T-cell (primary cell): ENCODE data around the gene TTF2. TPM values are rescaled to one million over a fixed set of nuclear protein-coding genes. Genes with fewer than 3 reads are reported as not detected.

Experiments used
- ATAC-seq, 4 experiments: fragments of 200-7000 bp in 3 of 4; fragments of 150-1000 bp in 1 of 4; cut with Tn5 transposase; replicated peaks in 1 of 4; 1 replicate in 3 of 4; 2 replicates in 1 of 4; pipeline ENCODE4 v1.10.0; 2021; ENCODE audit warnings: moderate library complexity in 3 of 4, mild to moderate bottlenecking in 2 of 4, moderate number of reproducible peaks in 1 of 4
- CTCF ChIA-PET, 2 donors: fragments of 300-600 bp; sonication (Branson Sonifier 250); formaldehyde crosslinking; loops; one replicate each; lab custom pipeline; 2022; ENCODE audit warnings: antibody characterized with exemption in 2 of 2; lab: Charles Lee
- POLR2A ChIA-PET, 2 donors: fragments of 300-600 bp; sonication (Branson Sonifier 250); formaldehyde crosslinking; loops; one replicate each; lab custom pipeline; 2022; ENCODE audit warnings: antibody characterized with exemption in 2 of 2; lab: Charles Lee
- DNase-seq, 35 experiments: peaks; one replicate each; pipeline versions ENCODE4 v3.0.0 to v3.0.0-alpha.2; 2013 to 2023
- H3K27ac ChIP-seq: one replicate; pipeline ENCODE4 v1.5.1; 2013; ENCODE audit warnings: low read length
- H3K27me3 ChIP-seq, 2 experiments: replicated peaks in 1 of 2; 1 replicate in 1 of 2; 2 replicates in 1 of 2; pipeline versions ENCODE4 v1.6.1 to v1.7.0; 2013; ENCODE audit warnings: low read length in 1 of 2, mixed read lengths in 1 of 2; ENCODE audit not compliant: control insufficient read depth in 2 of 2, insufficient read depth in 2 of 2; ENCODE audit errors: extremely low read depth in 1 of 2
- H3K36me3 ChIP-seq, 2 donors: 1 replicate in 1 of 2; 2 replicates in 1 of 2; pipeline versions ENCODE4 v1.6.1 to v1.7.0; 2013; ENCODE audit warnings: low read length in 1 of 2; ENCODE audit not compliant: control insufficient read depth in 2 of 2, insufficient read depth in 1 of 2; ENCODE audit errors: extremely low read depth in 1 of 2
- H3K4me1 ChIP-seq, 2 experiments: 1 replicate in 1 of 2; 2 replicates in 1 of 2; pipeline versions ENCODE4 v1.6.1 to v1.7.0; 2013; ENCODE audit warnings: low read length in 2 of 2, mixed read lengths in 1 of 2; ENCODE audit not compliant: insufficient read depth in 2 of 2, control insufficient read depth in 1 of 2; ENCODE audit errors: extremely low read depth in 1 of 2
- H3K4me3 ChIP-seq, 2 donors: 1 replicate in 1 of 2; 2 replicates in 1 of 2; pipeline versions ENCODE4 v1.5.1 to v1.7.0; 2013; ENCODE audit warnings: mild to moderate bottlenecking in 2 of 2, low read length in 1 of 2, moderate library complexity in 1 of 2; ENCODE audit not compliant: control insufficient read depth in 1 of 2; ENCODE audit errors: extremely low read depth in 1 of 2
- H3K9me3 ChIP-seq: 2 replicates; pipeline ENCODE4 v1.7.0; 2013
- H3K27ac Mint-ChIP-seq, 2 donors: one replicate each; pipeline ENCODE4 v1.8.0; 2020 to 2021; ENCODE audit warnings: mild to moderate bottlenecking in 2 of 2, mixed read lengths in 2 of 2
- H3K27me3 Mint-ChIP-seq, 2 donors: one replicate each; pipeline ENCODE4 v1.8.0; 2021 to 2022; ENCODE audit warnings: mixed read lengths in 2 of 2
- H3K36me3 Mint-ChIP-seq: one replicate; pipeline ENCODE4 v1.8.0; 2021; ENCODE audit warnings: mixed read lengths
- H3K4me1 Mint-ChIP-seq, 3 donors: one replicate each; pipeline ENCODE4 v1.8.0; 2020 to 2022; ENCODE audit warnings: mixed read lengths in 3 of 3, mild to moderate bottlenecking in 1 of 3
- H3K4me3 Mint-ChIP-seq, 3 donors: one replicate each; pipeline ENCODE4 v1.8.0; 2020 to 2022; ENCODE audit warnings: mild to moderate bottlenecking in 3 of 3, mixed read lengths in 3 of 3, moderate library complexity in 3 of 3
- H3K9me3 Mint-ChIP-seq, 3 donors: one replicate each; pipeline ENCODE4 v1.8.0; 2020 to 2022; ENCODE audit warnings: mixed read lengths in 3 of 3
- WGBS: methylation state at CpG from one replicate; pipeline ENCODE4 v1.1.5; 2013; ENCODE audit warnings: missing lambda C conversion rate; ENCODE audit not compliant: insufficient coverage; 5-methylcytosine and 5-hydroxymethylcytosine counted together
- total RNA-seq, 35 experiments: library from RNA in 6 of 35; stranded (reverse) in 6 of 35; fragments of 120-200 nt in 1 of 35; gene quantifications; one replicate each; pipeline versions ENCODE4 v1.2.1 to v1.2.4 and lab custom pipeline; 2013 to 2026

Gene TTF2
- total RNA-seq, 5 donors from 2014 or later (not counting 1 experiment from before 2014, with no cell fraction given): 26.7 to 37.1 (median 33.8) TPM

DNA sequence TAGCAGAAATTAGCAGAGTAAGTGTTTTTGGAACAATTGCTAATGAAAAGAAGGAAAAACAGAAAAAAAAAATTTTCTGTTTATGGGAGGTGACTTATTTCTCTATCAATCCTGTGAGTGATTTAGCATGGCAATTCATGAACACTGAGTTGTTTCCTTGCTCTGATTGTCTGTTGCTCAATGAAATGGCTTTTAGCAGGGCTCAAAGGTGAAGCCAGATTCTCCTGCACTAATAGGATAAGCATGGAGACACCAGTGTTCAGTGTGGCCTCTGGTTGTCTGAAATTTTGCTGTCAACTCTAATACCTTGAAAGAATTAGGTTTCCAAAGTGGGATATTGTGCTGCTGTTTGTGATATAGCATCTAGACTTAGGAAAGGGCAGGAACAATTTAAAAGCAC, 45.6 kb downstream of the TTF2 start:
- H3K27me3 ChIP-seq: no peaks in the 10 kb centered on the region
- H3K9me3 Mint-ChIP-seq: no peaks in the 10 kb centered on the region
- no peak for DNase-seq
- H3K27me3 Mint-ChIP-seq: no peaks in the 10 kb centered on the region
- no peaks in the 10 kb centered on the region for H3K9me3 ChIP-seq
- CTCF ChIA-PET: no interaction called here
- no peak overlapping the region for H3K27ac ChIP-seq
- H3K4me3 ChIP-seq: no peak overlapping the region
- H3K4me1 Mint-ChIP-seq: peaks cover 0 to 10% (median 2%) of the 10 kb centered on the region in 3 donors
- peaks cover 0 to 10% of the 10 kb centered on the region in 2 donors for H3K36me3 ChIP-seq
- no peak overlapping the region for H3K27ac Mint-ChIP-seq
- H3K36me3 Mint-ChIP-seq: peaks cover 41% of the 10 kb centered on the region
- no peak overlapping the region for H3K4me3 Mint-ChIP-seq
- POLR2A ChIA-PET: interaction anchor here in 1 of 2 donors (0.5 kb wide), 1 partner anchor 7 kb away, joined by 3 read pairs; no protein-coding TSS in a partner anchor
- H3K4me1 ChIP-seq: no peaks in the 10 kb centered on the region
- ATAC-seq: no peak

DNA sequence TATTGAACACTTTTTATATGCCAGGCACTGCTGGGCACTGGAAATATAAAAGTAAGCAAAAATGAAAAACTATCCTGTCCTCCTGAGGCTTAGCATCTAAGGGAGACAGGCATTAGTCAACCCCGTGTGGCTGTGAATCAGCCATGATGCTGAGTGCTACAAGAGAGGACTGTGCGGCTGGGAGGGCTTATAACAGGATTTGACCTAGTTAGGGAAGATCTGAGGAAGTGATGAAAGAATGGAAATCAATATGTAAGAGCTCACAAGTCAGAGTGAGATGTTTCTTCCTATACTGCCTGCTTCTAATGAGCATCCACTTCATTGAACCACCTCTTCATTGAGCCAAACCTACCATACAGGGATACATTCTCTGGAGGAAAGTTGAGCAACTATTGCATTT, 46.4 kb downstream of the TTF2 start:
- whole genome bisulfite sequencing: 60% methylated on average over 1 of the region's 2 CpGs
- Mint-ChIP-seq H3K4me1 (peaks cover 0 to 12% (median 6%) of the 10 kb centered on the region in 3 donors), H3K27ac (no peak overlapping the region), H3K4me3 (no peak overlapping the region), H3K36me3 (peaks cover 35% of the 10 kb centered on the region), H3K9me3 (no peaks in the 10 kb centered on the region), H3K27me3 (no peaks in the 10 kb centered on the region)
- ATAC-seq (no peak), DNase-seq (no peak)
- CTCF ChIA-PET: no interaction called here
- H3K27me3 ChIP-seq: no peaks in the 10 kb centered on the region
- no peak overlapping the region for H3K27ac ChIP-seq
- H3K4me3 ChIP-seq: no peak overlapping the region
- H3K4me1 ChIP-seq: no peaks in the 10 kb centered on the region
- H3K9me3 ChIP-seq: no peaks in the 10 kb centered on the region
- POLR2A ChIA-PET: no interaction called here
- H3K36me3 ChIP-seq: peaks cover 0 to 7% of the 10 kb centered on the region in 2 donors

DNA sequence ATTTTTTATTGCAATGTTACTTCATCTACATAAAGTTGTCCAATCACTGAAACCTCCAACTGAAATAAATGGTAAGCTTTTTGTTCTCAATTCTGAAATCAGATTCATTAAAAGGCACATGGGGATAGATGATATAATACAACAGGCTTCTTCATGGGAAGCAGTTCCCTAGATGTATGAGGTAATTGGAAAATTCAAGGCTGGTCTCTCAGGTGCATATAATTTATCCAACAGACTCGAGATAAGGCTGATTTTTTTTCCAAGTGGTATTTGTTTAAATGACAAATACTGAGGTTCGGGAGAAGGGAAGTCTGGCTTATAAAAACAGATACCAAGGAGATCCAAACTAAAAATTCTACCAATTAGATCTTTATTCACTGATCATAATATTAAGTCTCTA, 47.2 kb downstream of the TTF2 start:
- ChIA-PET CTCF (no interaction called here), POLR2A (no interaction called here)
- no peak overlapping the region for H3K4me3 ChIP-seq
- peaks cover 31% of the 10 kb centered on the region for H3K36me3 Mint-ChIP-seq
- H3K4me1 Mint-ChIP-seq: peaks cover 0 to 10% (median 6%) of the 10 kb centered on the region in 3 donors
- no peaks in the 10 kb centered on the region for H3K27me3 ChIP-seq
- H3K4me3 Mint-ChIP-seq: no peak overlapping the region
- H3K4me1 ChIP-seq: no peaks in the 10 kb centered on the region
- DNase-seq (no peak), ATAC-seq (no peak)
- no peak overlapping the region for H3K27ac Mint-ChIP-seq
- no peaks in the 10 kb centered on the region for H3K9me3 Mint-ChIP-seq
- WGBS: no CpG with 5 or more reads among the region's 2 CpGs
- H3K9me3 ChIP-seq: no peaks in the 10 kb centered on the region
- no peak overlapping the region for H3K27ac ChIP-seq
- peaks cover 0 to 7% of the 10 kb centered on the region in 2 donors for H3K36me3 ChIP-seq
- no peaks in the 10 kb centered on the region for H3K27me3 Mint-ChIP-seq

DNA sequence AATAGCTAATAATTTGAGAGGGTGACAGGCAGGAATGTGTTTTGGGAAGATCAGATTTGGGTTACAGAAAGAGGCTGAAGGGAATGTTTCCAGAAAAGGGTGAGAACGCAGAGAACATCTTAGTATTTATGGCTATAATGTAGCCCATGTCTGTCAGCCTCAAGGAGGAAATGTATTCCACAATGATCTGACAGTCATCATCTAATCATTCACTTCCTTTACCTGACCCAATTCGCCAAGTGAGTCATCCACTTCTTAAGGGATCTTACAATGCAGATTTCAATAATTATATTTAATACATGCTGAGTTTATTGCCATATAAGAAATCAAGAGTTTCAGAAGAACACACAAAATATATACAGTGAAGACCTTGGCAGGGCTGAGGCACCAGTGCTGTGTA, 50.6 kb downstream of the TTF2 start:
- H3K9me3 Mint-ChIP-seq: no peaks in the 10 kb centered on the region
- peak in 1 of 4 experiments; percentile 57 for ATAC-seq
- ChIA-PET CTCF (interaction anchor here in 1 of 2 donors (0.6 kb wide), 2 partner anchors 18 to 29 kb away, joined by 3 read pairs; no protein-coding TSS in a partner anchor), POLR2A (interaction anchor here (0.6 to 0.7 kb wide), 3 partner anchors 11 to 555 kb away, joined by 3 to 14 read pairs (median 7); no protein-coding TSS in a partner anchor)
- no CpG with 5 or more reads among the region's 2 CpGs for WGBS
- Histone ChIP-seq H3K4me3 (no peak overlapping the region), H3K9me3 (no peaks in the 10 kb centered on the region), H3K4me1 (no peaks in the 10 kb centered on the region), H3K36me3 (no peaks in the 10 kb centered on the region), H3K27me3 (no peaks in the 10 kb centered on the region), H3K27ac (no peak overlapping the region)
- peaks cover 0 to 19% (median 13%) of the 10 kb centered on the region in 3 donors for H3K4me1 Mint-ChIP-seq
- no peak overlapping the region for H3K4me3 Mint-ChIP-seq
- H3K27ac Mint-ChIP-seq: peak overlapping the region; percentile 17 to 64
- DNase-seq: no peak
- H3K27me3 Mint-ChIP-seq: no peaks in the 10 kb centered on the region
- peaks cover 8% of the 10 kb centered on the region for H3K36me3 Mint-ChIP-seq

DNA sequence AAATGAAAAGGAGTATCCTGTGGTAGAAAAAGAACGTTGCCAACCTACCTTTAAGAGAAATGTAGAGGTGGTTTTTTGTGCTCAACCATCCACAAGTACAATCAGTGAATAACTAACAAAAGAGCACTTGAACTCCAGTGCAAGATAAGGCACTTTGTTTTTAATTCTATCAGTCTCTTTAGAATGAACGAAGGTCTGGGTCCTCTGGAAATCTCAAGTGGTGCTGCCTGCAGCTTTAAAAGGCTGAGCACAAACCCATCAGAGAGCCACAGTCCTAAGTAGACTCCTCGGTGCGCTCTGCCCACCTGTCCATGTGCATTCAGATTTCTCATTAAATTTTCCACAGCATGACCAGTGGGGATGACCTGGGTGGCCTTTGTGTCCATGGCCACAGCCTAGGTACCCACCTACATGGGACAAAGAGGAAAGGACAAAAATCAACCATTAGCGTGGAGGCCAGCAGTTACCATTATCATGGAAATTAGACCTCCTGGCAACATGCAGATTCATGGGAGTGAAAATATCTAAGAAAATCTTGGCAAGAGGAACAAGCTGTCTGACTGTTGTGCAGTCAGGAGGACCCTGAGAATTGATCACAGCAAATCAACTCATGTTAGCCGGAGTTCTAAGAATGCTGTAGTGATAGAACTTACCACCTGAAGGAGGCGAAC, 52.1 kb downstream of the TTF2 start:
- no peak for DNase-seq
- Mint-ChIP-seq H3K9me3 (no peaks in the 10 kb centered on the region), H3K36me3 (no peaks in the 10 kb centered on the region), H3K27ac (no peak overlapping the region), H3K4me3 (no peak overlapping the region), H3K4me1 (peaks cover 0 to 19% (median 13%) of the 10 kb centered on the region in 3 donors), H3K27me3 (no peaks in the 10 kb centered on the region)
- H3K27me3 ChIP-seq: no peaks in the 10 kb centered on the region
- no peaks in the 10 kb centered on the region for H3K4me1 ChIP-seq
- H3K27ac ChIP-seq: no peak overlapping the region
- H3K9me3 ChIP-seq: no peaks in the 10 kb centered on the region
- WGBS: 100% methylated on average over 5 of the region's 7 CpGs
- ChIA-PET CTCF (interaction anchor here in 1 of 2 donors (0.5 kb wide), 1 partner anchor 14 kb away, joined by 3 read pairs; no protein-coding TSS in a partner anchor), POLR2A (no interaction called here)
- no peaks in the 10 kb centered on the region for H3K36me3 ChIP-seq
- no peak overlapping the region for H3K4me3 ChIP-seq
- ATAC-seq: no peak

DNA sequence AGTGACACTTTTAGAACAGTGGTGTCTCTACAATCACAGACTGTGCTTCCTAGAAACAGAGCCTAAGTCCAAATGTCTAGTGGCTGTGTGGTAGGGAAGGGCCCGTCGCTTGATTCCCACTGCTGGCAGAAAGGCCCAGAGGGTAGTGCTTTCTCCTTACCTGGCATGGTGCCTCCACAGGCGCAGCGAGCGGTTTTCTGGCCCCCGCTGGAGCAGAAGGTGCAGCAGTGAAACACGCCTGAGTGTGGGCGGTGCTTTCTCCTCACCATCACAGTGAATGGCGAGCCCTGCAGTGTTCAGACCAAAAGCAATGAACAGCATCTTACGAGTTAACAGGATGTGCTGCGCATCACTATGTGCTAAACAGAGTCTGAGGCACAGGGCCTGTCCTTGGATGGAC, 53.1 kb downstream of the TTF2 start:
- Mint-ChIP-seq H3K27ac (no peak overlapping the region), H3K36me3 (no peaks in the 10 kb centered on the region), H3K4me1 (peaks cover 0 to 19% (median 13%) of the 10 kb centered on the region in 3 donors), H3K27me3 (peaks cover 0 to 3% of the 10 kb centered on the region in 2 donors), H3K4me3 (no peak overlapping the region), H3K9me3 (no peaks in the 10 kb centered on the region)
- Histone ChIP-seq H3K4me1 (no peaks in the 10 kb centered on the region), H3K4me3 (no peak overlapping the region), H3K9me3 (no peaks in the 10 kb centered on the region), H3K27ac (no peak overlapping the region), H3K36me3 (no peaks in the 10 kb centered on the region), H3K27me3 (no peaks in the 10 kb centered on the region)
- 93% methylated on average over 11 of the region's 11 CpGs for WGBS
- ChIA-PET POLR2A (no interaction called here), CTCF (interaction anchor here (0.5 to 1.6 kb wide), 2 partner anchors 15 kb away, joined by 3 to 4 read pairs; no protein-coding TSS in a partner anchor)
- ATAC-seq (no peak), DNase-seq (no peak)
